NAMALWA (cell line): ENCODE data around the gene RGS6.

ENCODE experiments used
- DNase-seq: peaks from one replicate; pipeline ENCODE4 v3.0.0-alpha.2; 2015; ENCODE audit warnings: low spot score

RGS6 gene

GRCh38 chr14:72404106-72404774 lies 472.0 kb downstream of the RGS6 start:
- DNase-seq: no peak

GRCh38 chr14:72404998-72405397 lies 472.8 kb downstream of the RGS6 start:
- no peak for DNase-seq

- no peak for DNase-seq
Measured at GRCh38 chr14:72408020-72408419, 475.8 kb downstream of the RGS6 start.

DNA sequence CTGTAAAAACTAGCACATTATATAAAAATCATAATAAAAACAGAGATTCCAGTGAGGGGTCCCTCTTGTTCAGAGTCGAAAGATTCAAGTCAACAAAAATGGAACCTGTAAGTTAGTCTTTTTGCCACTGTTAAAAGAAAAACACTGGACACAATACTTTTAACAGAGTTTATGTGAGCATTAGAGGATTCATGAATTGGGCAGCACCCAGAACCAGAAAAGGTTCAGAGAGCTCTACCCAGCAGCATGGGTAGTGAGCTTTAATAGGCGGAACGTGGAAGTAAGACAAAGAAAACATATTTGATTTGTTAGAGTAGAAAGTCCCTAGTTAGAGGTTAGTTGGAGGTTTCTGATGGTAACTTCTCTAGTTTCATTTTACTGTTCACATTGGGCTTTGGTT lies 476.8 kb downstream of the RGS6 start:
- DNase-seq: no peak

DNA sequence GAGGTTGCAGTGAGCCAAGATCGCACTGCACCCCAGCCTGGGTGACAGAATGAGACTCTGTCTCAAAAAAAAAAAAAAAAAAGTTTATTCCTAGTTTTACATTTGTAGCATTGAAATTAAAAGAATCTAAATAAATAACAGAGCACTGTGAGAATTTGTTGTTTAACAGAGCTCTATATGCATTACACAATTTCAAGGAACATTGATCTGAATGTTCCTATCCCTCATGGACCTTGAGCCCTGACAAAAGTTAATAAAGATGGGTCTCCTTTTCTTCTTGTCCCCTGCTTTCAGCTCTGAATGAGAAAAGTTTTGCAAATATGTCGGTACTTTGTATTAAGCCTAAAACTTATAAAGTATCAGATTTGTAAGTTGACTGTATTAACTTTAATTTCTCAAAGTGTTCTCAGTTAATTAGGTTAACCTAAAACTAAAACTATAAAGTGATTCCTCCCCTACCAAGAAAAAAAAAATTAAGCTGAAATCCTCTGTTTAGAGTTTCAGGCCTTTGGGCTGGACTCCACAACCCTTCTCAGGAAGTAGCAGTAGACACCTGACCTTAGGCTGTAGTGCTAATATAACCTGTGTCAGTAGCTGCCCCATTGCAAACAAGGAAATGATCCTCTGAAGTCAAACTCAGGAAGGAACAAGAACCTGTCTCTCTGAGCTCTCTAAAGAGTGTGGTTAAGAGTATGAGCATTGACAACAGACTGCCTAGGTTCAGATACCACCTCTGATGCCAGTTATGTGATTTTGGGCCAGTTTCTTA lies 484.0 kb downstream of the RGS6 start:
- DNase-seq: no peak

DNA sequence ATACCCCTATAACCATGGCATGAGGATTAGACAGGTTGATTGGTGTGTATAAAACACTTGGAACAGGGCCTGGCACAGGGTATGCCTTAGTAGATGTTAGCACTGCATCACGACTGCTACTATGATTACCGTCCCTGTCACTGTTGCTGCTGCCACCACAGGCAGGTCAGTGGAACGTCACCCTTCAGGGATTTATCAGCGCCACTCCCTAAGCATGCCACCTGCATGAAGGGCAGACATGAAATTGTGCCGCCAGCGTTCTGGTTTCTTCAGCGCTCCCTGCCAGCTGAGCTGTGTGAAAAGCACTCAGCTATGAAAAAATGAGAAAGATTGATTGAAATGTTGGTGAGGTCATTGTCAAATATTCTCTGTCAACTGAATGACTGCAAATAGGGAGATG lies 484.7 kb downstream of the RGS6 start:
- DNase-seq: peak; percentile 12

GRCh38 chr14:72418806-72419205 lies 486.6 kb downstream of the RGS6 start:
- DNase-seq: no peak

DNA sequence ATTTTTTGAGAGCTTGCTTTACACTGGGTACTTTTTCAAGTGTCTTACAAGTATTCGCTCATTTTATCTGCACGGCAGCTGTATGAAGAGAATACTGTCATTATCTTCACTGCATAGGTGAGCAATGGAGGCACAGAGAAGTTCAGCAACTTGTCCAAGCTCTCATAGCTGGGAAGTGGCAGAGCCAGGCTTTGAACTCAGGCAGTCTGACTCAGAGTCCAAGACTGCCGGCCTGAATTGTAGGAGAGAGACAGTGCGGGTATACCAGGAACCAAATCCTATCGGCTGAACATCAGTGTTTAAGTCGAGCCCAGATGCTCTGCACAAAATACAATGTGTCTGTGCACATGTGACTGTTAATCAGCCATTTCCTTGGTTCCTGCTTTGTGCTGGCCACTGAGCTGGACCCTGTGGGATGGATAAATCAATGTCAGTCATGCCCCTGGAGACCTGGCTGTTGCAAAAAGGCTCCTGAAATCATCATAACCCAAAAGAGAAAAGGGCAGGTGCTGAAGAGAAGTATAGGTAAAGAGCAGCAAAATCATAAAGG lies 487.1 kb downstream of the RGS6 start:
- DNase-seq: no peak

DNA sequence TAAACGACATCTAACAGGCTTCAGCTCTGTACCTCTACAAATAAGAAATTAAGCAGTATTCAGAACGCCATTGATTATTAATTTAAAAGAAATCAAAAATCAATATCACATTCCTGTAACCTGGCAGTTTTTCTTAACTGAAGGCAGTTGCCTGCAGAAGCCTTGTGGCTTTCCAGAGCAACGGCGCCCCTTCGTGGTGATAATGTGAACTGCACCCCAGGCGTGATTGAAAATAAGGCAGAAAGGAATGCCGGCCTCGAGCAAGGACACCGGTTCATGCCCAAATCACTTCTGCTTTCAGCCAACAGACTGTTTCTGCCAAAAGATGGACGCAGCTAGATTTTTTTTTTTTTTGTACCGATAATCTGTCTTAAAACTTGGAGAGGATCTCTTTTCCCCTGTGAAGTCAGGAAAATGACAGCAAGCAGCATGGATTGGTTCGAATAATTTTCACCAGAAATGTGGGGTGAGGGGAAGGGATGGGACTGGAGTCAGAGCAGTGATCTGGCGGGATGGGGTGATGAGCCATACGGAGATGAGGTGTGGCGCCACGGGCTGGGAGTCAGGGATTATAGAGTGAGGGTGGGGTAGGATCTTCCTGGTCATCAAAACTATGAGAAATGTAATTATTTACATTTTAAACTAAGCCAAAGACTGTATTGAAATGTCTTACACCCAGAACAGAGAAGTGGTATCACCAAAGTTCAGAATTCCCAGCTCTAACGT lies 488.7 kb downstream of the RGS6 start:
- peak; percentile 53 for DNase-seq

DNA sequence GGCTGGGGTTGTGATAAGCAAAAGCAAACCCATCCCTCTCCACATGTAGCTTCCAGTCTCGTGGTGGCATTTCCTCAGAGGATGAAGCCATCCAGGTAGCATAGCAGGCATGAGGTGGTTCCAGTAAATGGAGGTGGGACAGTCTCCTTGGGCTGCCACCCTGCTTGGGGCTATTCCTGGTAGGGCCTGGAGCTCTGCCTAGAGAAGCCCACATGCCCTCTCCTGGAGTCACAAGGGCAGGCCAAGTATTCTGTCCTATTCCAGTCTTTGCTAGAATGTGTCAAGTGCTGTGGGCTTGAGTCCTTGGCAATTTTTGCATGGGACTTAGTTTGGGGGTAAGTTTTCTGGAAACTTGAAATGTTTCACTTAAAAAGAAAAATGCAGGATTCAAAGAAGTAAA lies 491.7 kb downstream of the RGS6 start:
- DNase-seq: no peak

GRCh38 chr14:72430457-72430856 lies 498.2 kb downstream of the RGS6 start:
- no peak for DNase-seq

DNA sequence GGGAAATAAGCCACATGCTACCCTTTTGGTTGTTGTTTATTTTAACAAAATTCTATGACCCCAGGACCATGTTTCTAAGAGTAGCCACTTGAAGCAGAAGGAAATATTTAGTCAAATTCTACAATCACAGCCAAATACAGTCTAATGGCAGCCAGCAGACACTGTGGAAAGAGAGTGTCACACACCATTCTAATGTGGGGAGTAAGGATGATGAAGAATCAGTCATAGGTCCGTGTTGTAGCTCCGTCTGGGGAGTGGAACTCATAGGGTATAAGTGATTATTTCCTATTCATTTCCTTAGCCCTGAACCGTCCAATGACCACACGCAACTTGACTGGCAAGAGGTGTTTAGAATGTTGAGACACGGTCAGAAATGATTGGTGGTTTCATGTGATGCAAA lies 500.5 kb downstream of the RGS6 start:
- DNase-seq: no peak

DNA sequence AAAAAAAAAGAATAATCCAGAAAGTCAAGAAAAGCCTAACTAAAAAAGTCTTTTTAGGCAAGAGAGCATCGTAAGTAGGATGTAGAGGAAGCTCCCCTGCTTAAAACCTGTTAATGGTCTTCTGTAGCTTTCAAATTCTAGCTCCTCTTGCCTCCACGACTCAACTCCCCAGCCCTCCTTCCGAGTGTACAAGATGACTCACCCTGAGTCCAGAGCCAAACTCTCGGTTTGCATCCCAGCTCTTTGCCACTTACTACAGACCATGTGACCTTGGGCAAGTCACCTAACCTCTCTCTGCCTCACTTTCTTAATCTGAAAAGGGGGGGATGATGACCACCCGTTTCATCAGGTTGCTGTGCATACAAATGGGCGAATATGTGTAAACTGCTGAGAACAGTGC lies 501.3 kb downstream of the RGS6 start:
- DNase-seq: no peak

GRCh38 chr14:72434856-72435255 lies 502.6 kb downstream of the RGS6 start:
- DNase-seq: no peak

DNA sequence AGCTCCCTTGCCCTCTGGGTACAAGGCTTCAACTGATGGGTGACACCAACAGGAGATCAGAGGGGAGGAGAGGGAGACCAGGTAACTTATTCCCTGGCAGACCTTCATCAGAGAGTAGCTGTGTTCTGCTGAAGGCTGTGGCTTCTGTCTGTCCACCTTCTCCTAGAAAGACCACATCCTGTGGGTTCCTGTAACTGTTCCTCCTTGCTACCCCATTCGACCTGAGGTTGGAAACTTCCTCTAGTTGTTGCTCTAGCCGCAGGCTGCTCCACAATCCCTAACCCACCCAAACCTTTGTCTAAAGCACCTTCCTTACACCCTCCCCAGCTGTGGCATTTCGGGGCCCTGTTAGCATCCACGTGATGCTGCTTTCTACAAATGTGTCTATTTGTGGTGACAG lies 507.5 kb downstream of the RGS6 start:
- no peak for DNase-seq

GRCh38 chr14:72443256-72443655 lies 511.0 kb downstream of the RGS6 start:
- no peak for DNase-seq

GRCh38 chr14:72443991-72444441 lies 511.8 kb downstream of the RGS6 start:
- DNase-seq: no peak

DNA sequence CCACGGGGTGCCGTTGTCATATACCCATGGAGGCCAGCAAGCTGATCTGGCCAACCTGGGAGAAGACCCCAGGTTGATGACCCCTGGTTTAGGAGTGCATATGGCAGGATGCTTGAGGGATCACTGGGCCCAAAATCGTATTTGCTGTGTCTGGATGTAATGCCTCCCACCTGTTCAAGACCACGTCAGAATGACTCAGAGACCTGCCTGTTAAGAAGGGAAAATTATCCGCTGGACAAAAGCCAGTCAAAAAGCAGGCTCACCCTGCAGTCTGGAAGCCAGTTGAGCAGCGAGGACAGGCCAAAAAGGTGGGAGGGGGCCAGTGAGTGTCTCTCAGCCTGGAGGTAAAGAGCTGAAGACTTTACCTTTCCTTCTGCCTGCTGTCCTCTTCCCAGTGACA lies 512.5 kb downstream of the RGS6 start:
- no peak for DNase-seq

- DNase-seq: no peak
Measured at GRCh38 chr14:72448212-72448611, 516.0 kb downstream of the RGS6 start.

GRCh38 chr14:72450473-72451044 lies 518.3 kb downstream of the RGS6 start:
- no peak for DNase-seq

- DNase-seq: no peak
Measured at GRCh38 chr14:72451054-72451972, 519.1 kb downstream of the RGS6 start.
